SIG-M5 treated with dmso at 0.1 percent for 504 hours (cell line): ENCODE measurements around the gene HOXB13.

Source experiments
- DNase-seq: peaks from one replicate; lab custom pipeline; 2025; ENCODE audit not compliant: unreplicated experiment; lab: John Stamatoyannopoulos, UW

Gene HOXB13

GRCh38 chr17:48728232-48729231 is at the start of gene HOXB13:
TSS of gene HOXB13 (minus strand) at chr17:48728750. CDS start at chr17:48728593, 157 bp downstream.
- peak; percentile 49 for DNase-seq

- DNase-seq, result no peak
Measured at GRCh38 chr17:48776602-48777001, 48.1 kb upstream of the HOXB13 start.

- DNase-seq, result no peak
Measured at GRCh38 chr17:48773245-48773644, 44.7 kb upstream of the HOXB13 start.

GRCh38 chr17:48770954-48771353 is 42.4 kb upstream of the HOXB13 start:
- DNase-seq, result no peak

- DNase-seq, result peak; percentile 50
Measured at GRCh38 chr17:48769009-48769675, 40.6 kb upstream of the HOXB13 start.

GRCh38 chr17:48767263-48767774 is 38.8 kb upstream of the HOXB13 start:
- no peak for DNase-seq

DNA sequence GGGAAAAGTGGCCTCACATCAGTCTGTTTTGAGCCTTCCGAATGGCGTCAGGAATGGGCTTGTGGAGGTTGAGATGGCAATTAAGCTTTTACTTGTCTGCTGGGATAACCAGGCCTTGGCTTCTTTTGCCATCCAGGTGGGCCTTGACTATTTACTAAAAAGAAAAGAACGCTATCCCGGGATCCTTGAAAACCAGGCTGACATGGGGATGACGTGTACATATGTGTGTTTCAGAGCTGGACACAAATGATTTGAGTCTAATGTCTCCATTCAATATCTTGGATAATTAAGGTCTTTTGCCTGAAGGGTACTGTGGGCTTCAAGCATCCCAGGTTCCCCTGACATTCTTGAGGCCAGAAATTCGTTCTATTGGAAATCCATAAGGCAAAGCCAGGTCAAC is 32.6 kb upstream of the HOXB13 start:
- no peak for DNase-seq

DNA sequence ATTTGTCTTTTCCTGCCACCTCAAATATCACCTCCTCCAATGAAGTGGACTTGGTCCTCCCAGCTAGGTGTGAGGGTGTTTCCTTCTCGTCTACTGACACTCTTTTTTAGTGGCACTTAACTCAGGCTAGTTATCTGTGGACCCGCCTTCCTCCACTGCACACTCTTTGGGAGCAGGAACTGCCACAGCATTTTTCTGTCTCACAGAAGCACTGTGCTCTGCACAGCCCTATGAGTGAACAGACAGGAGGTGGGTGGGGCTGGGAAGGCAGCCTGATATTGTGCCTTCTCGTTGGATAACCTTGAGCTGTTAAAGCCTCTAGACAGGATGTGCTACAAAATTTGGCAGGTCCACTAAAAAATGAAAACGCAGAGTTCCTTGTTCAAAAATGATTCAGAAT is 31.9 kb upstream of the HOXB13 start:
- DNase-seq, result no peak

DNA sequence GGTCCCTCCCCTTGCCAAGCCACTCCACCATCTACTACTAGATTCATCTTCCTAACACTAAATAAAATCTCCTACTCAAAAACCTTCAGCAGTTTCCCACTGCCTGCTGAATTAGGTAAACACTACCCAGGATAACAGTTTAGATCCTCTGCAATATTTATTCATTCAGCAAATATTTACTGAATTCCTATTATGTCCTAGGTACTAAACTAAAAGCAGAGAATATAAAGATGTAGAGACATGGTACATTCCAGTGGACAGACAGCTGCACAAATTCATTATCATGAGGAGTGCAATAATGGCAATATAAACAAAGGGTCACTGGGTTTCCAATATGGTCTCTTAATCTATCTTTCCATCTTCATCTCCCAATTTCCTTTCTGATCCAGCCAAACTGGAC is 30.7 kb upstream of the HOXB13 start:
- DNase-seq, result no peak

GRCh38 chr17:48757524-48757961 is 29.0 kb upstream of the HOXB13 start:
- no peak for DNase-seq

GRCh38 chr17:48756830-48757251 is 28.3 kb upstream of the HOXB13 start:
- peak; percentile 37 for DNase-seq

- DNase-seq, result peak; percentile 38
Measured at GRCh38 chr17:48755356-48755755, 26.8 kb upstream of the HOXB13 start.

GRCh38 chr17:48754500-48755261 is 26.1 kb upstream of the HOXB13 start:
- no peak for DNase-seq

DNA sequence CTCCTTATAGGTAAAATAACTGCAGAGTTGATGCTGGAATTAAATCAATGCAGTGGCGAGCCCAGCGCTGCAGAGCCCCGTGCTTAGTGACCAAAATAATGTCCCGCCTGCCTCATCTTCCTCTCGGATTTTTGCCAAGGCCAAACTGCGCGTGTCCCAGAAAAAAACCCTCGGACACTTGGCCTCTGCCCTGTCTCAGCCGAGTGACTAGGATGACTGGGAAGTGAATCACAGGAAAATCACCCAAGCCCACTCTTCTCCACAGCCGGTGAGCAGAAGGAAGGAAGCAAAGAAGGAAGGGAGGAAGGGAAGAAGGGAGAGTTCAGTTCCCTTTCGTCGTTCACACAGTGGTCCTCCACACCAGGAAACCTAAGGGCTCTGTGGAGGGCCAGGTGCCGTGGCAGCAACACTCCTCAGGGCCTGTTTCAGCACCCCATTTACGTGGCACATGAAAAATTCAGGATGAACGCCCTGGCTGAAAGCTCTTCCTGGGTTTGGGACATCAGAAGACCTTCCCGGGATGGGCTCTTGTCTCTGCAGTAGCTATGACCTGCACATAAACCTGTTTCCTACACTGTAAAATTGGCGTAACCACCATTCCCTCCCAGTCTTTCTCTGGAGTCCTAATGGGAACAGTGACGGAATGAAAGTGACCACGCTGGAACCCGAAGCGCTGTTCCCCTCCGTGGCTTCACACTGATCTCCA is 25.4 kb upstream of the HOXB13 start:
- no peak for DNase-seq

DNA sequence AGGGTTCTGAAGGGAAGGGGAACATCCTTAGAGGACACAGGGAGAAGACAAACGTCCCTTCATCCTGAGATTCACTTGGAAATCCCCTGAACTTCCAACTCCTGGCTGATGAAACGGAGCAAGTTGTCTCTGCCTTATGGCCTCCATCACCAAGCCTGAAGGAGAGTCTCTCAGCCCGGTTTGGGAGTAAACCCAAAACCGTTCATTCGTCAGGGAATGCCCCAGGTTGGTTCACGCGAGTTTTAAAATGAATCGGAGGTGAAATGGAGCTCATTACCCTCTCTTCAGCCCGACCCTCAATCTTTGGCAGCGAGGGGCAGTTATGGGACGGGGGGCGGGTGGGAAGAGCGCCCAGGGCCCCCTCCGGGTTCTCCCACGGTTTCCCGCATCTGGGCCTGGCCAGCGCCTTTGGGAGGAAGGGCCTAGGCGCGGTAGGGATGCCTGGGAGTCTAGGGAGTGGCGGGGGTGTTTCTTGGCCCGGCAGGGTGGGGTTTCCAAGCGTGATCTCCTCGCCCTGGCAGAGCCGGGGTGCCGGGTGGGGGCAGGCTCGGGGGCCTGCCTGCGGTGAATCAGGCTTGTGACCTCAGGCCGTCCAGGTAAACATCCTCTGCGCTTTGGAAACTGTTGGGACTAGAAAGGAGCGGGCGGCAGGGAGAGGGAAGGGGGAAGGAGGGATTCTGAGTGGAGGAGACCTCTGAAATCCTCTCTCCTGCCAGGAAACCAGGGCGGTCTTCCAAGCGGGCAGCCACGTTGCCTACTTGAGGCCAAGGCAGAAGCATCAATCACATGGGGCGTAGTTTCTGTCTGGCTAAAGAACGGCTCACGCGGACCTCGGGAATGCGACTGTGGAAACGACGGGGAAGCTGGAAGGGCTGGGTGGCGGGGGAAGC is 24.1 kb upstream of the HOXB13 start:
- no peak for DNase-seq

GRCh38 chr17:48751733-48752398 is 23.3 kb upstream of the HOXB13 start:
- DNase-seq, result no peak

- DNase-seq, result no peak
Measured at GRCh38 chr17:48751172-48751571, 22.6 kb upstream of the HOXB13 start.

DNA sequence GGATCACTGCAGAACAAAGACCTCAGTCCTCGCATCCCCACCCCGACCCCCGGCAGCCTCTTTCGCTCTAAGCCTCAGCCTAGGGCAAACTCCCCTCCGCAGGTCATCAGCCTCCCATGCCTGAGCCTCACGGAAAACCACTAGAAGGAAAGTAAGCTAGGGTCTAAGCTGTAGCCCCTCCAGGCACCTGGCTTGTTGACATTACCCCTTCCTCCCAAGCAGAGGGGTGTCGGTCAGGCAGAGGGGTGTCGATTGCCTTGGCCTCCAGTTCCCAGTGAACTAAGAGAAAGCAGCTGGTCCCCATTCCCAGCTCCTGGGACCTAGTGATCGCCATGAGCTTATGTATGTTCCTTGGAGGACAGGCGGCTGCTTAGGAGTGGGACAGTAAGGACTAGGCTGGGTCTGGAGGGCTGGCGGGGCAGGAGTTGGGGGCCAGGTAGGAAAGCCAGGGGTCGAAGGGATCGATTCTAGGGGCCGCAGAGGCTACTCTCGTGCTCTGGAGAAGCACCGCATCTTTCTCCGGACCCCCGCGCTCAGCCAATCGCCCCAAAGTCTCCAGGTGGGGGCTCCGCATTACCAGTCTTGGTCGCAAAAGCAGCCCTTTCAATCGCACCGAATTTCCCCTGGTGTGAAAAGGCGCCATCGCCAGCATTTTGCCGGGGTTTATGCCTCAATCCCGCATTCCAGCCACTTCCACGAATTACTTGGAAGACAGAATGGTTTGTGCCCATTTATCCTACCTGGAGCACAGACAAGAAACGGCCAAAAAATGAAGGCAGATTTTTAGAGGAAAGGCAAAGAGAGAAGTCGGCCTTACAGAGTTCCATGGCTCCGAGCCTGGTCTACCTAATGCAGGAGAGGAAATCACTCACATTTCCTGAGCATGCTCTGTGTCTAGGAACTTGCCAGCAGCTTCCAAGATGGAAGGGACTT is 21.3 kb upstream of the HOXB13 start:
- no peak for DNase-seq
